Fibroblast of skin of right biceps (primary cell): ENCODE results near the gene HMCN2.

ENCODE experiments used
- DNase-seq: peaks from one replicate; pipeline ENCODE4 v3.0.0-alpha.2; 2013

Gene HMCN2

GRCh38 chr9:130437011-130437789 is 171.6 kb downstream of the HMCN2 start:
- DNase-seq, result no peak

- no peak for DNase-seq
Observed at GRCh38 chr9:130438382-130438981, 172.9 kb downstream of the HMCN2 start.

GRCh38 chr9:130441031-130441430 is 175.5 kb downstream of the HMCN2 start:
- no peak for DNase-seq

GRCh38 chr9:130442746-130443455 is 177.3 kb downstream of the HMCN2 start:
- no peak for DNase-seq

- no peak for DNase-seq
Observed at GRCh38 chr9:130443456-130443801, 177.9 kb downstream of the HMCN2 start.

GRCh38 chr9:130443840-130444492 is 178.4 kb downstream of the HMCN2 start:
- DNase-seq, result no peak

- peak; percentile 26 for DNase-seq
Observed at GRCh38 chr9:130444565-130445221, 179.1 kb downstream of the HMCN2 start, which contains the start of gene ASS1. Gene ASS1, plus strand, starts transcription at chr9:130444961. Its CDS starts 7,268 bp downstream, at chr9:130452229.

GRCh38 chr9:130445268-130445983 is 179.9 kb downstream of the HMCN2 start:
- peak; percentile 19 for DNase-seq

- DNase-seq, result peak; percentile 80
Observed at GRCh38 chr9:130446101-130446861, 180.7 kb downstream of the HMCN2 start.

GRCh38 chr9:130447193-130447816 is 181.7 kb downstream of the HMCN2 start:
- no peak for DNase-seq

GRCh38 chr9:130448035-130448624 is 182.6 kb downstream of the HMCN2 start:
- peak; percentile 74 for DNase-seq

- no peak for DNase-seq
Observed at GRCh38 chr9:130448771-130449603, 183.4 kb downstream of the HMCN2 start.

GRCh38 chr9:130450344-130451003 is 184.9 kb downstream of the HMCN2 start:
- no peak for DNase-seq

GRCh38 chr9:130451004-130451390 is 185.4 kb downstream of the HMCN2 start:
- no peak for DNase-seq

GRCh38 chr9:130451509-130452388 is 186.2 kb downstream of the HMCN2 start:
- DNase-seq, result peak; percentile 95

GRCh38 chr9:130452835-130453234 is 187.3 kb downstream of the HMCN2 start:
- DNase-seq, result no peak

- no peak for DNase-seq
Observed at GRCh38 chr9:130453487-130453886, 187.9 kb downstream of the HMCN2 start.
